ENCODE measurements around the gene TAS1R3.
A peak's percentile ranks its signal among the peaks of the same experiment; 100 is the strongest.

Gene TAS1R3

GRCh38 chr1:1295154-1295923 lies 35.7 kb upstream of the TAS1R3 start:
- DNase-seq = no peak

- DNase-seq = no peak
These were observed 34.7 kb upstream of the TAS1R3 start for GRCh38 chr1:1296070-1297061.

DNA sequence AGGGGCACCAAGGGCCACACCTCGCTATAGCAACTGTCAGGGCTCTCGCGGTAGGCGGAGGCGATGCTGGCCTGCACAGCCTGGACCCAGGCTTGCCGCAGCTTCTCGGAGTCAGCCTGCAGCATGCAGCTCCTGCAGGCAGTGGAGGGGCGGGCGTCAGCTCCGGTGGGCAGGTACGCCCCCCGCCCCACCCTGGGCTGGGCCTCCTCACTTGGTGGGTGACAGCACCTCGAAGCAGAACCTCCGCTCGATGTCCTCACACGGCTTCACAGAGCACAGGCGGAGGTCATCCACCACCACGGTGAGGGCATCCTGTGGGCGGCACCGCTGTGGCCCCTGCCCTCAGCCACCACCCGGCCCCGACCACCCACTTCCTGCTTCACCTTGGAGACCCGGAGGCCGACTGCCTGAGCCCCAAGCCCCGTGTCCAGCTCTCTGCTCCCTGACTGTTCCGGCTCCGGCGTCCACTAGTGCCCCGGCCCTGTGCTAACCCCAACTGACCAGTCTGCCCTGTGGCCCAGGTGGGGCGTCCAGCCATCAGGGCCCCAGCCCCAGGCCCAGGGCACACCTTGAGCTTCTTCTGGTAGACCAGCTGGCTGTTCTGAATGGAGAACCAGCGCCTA lies 33.2 kb upstream of the TAS1R3 start:
- no peak for DNase-seq

GRCh38 chr1:1298861-1299685 lies 32.0 kb upstream of the TAS1R3 start:
- no peak for DNase-seq

DNA sequence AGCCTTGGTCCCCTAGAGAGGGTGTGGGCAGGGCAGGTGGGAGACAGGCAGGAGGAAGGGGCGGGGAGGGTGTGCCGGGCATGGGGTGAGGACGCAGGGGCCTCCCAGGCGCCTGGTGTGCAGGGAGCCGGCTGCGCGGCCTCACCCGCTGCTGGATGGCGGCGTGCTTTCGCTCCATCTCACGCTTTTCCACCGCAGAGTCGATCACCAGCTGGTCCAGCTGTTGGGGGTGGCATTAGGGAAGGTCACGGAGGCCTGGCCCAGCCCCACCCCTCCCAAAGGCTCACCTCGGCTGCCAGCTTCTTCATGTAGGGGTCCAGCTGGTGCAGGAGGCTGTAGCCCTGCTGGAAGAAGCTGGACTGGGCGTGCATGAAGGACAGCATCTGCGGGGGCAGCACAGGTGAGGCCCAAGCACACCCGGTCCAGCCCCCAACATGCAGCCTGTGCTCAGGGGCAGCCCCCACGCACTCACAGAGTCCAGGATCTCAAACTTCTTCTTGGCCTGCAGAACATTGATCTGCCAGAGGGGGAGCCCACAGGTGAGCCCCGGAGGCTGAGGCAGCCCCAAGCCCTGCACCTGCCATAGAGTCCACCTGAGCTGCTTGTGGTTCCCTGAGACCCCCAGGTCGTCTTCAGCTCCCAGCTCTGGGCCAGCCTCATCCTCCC lies 31.3 kb upstream of the TAS1R3 start:
- DNase-seq = peak; percentile 16

- DNase-seq = no peak
These were observed 30.7 kb upstream of the TAS1R3 start for GRCh38 chr1:1300352-1300739.

GRCh38 chr1:1302006-1302430 lies 29.1 kb upstream of the TAS1R3 start:
- no peak for DNase-seq

DNA sequence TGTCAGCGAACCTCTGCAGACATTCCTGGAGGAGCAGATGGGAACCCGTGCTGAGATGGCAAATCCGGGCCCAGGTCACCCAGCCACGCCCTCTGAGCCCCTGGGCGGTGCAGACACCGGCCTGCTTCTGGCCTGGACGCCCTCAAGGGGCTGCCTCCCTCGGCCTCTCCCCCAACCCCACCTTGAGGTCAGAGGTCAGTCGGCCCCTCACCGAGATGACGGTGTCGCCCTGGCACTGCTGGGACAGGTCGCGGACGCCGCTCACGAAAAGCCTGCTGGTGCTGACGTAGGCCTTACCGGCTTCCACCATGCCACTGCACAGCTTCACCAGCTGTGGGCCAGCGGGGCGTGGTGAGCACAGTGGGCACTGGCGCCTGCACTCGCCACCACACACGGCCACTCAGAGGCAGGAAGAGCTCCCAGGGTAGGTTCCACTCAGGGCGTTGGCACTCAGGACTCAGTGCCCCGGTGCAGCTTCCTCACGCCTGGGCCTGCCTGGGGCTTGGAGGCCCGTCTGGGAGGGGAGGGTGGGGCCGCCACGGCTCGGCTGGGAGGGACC lies 28.1 kb upstream of the TAS1R3 start:
- no peak for DNase-seq

DNA sequence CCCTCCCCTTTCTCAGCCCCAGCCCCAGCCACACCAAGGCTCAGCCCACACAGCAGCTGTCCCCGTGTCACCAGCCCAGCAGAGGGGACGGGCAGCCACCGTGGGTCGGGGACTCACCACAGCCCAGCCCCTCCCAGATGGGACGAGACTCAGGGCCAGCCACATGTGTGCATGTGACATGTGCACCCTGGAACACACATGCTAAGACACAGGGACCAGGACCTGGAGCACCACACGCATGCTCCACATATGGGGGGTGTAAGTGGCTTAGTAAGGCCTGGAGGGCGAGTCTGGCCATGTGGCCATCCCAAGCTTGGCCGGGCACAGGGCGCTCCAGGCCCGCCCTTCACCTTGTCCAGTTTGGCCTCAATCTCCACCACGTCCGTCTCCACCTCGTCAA lies 27.3 kb upstream of the TAS1R3 start:
- no peak for DNase-seq

DNA sequence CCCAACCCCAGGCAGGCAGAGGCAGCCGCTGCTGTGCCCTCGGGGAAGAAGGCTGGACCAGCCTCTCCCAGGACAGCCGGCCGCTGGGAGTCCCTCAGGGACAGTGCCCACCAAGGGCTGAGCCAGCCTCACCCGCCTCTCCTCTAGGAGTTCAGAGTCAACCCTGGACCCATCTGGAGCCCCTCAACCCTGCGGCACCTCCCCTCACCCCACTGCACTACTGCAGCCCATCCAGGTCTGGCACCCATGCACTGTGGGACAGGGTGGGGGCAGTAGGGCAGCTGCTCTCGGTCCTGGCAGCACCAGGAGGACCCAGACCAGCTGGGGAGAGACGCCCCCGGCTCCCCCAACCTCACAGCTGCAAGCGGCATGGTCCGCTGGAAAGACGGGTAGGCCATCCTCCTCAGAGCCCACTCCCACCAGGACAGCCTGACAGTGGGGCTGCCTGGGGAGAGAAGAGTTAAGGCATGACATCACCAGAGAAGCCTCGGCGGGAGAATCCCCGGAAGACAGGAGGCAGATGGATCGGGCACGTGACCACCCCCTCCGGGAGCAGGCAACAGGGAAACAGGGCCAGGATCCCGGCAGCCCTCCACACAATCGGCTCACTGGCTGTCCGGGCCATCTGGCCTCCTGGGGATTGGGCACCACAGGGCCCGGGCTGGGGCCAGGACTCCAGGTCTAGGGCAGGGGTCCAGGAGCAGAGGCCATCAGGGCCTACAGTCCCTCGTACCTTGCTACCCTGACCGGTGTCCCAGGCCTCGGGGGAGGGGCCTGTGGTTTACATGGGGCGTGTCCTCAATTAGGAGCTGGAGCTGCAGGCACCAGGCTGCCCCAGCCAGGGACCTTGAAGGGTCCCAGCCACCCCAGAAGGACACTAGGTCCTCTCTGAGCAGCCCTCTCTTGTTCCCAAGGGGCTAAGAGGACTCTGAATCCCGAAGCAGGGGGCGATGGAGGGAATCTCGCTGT lies 26.5 kb upstream of the TAS1R3 start:
- DNase-seq = peak; percentile 76

DNA sequence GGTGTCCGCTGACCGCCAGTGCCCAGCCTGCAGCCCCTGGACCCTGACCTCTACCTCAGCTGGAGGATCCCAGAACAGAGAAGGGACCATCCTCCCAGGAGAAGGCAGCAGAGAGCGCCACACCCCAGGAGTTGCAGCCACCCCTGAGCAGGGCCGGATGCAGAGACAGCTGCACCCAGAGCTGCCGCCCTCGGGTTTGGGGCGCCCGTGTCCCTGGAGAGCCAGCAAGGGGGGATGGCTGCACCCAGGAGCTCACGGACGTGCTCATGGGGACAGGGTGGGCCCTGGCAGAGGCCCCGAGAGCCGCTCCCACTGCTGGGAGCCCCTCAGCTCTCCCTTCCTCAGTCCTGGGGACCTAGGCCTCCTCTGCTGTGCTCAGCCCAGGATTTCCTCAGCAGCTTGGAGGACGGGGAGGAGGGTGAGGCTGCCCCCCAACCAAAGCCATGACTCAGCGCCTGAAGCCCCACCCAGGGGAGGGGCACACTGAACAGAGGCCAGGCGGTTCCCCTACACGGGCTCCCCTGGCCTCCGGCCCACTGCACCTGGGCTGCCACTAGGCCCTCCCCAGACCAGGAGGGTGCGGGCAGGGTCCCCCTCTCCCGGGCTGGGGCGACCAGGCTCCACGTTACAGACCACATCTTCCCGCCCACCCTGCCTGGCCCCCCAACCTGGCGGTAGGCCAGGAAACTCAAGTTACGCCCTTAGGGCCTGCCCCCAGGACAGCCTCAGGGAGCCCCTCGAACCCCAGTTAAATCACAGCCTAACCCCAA lies 25.6 kb upstream of the TAS1R3 start:
- peak; percentile 14 for DNase-seq

- no peak for DNase-seq
These were observed 24.9 kb upstream of the TAS1R3 start for GRCh38 chr1:1306070-1306660.

GRCh38 chr1:1306661-1307260 lies 24.3 kb upstream of the TAS1R3 start:
- DNase-seq = no peak

- DNase-seq = no peak
These were observed 23.7 kb upstream of the TAS1R3 start for GRCh38 chr1:1307261-1307922.

DNA sequence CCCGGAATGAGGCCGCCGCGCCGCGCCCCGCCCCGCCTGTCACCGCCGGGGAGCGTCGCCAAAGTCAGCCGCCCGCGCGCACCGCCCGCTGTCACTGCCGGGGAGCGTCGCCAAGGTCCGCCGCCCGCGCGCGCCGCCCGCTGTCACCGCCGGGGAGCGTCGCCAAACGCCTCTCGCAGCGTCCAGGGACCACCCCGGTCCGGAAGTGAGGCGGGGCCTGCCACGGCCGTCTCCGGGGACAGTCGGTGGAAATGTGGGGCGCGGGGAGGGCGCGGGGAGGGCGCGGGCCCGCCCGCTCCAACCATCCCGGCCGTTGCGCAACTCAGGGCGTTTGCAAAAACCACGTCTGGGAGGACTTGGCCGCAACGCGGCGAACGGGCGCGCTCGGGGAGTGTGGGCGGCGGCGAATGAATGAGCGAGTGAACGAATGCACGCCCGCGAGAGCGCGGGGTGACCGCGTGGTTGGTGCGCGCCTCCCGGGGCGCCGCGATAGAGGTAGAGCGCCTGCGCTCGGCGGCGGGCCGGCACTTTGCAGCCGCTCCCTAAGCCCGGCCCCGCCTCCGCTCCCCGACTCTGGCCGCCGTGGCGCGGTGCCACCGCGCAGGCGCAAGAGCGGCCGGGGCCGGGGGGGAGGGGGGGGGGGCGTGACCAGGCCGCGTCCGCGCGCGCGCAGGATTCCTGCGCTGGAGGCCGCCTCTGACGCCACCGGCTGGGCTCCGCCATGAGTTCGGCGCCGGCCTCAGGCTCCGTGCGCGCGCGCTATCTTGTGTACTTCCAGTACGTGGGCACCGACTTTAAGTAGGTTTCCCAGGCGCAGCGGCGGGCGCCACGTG lies 22.9 kb upstream of the TAS1R3 start, which contains the start of the genes ACAP3 and PUSL1:
ACAP3 (minus strand) TSS at position 8 of the 833 bp plus-strand sequence. CDS start 115 bp downstream, outside the sequence.
PUSL1 (plus strand) TSS at position 675 of the 833 bp plus-strand sequence; CDS start at position 722, 47 bp downstream.
- DNase-seq = peak; percentile 86

DNA sequence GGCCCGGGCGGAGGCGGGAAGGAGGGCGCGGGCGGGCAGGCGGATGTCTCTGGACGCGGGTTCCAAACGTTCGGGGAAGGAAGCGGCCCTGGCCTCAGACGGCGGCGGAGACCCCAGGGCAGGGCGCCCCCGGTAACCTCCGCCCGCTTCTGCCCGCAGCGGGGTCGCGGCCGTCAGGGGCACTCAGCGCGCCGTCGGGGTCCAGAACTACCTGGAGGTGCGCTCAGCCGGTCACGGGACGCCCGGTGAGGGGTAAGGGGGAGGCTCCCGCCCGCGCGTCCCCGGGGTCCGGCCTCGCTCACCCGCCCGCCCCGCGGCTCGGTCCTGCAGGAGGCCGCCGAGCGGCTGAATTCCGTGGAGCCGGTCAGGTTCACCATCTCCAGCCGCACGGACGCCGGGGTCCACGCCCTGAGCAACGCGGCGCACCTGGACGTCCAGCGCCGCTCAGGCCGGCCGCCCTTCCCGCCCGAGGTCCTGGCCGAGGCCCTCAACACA lies 22.3 kb upstream of the TAS1R3 start:
- no peak for DNase-seq
